ENCODE measurements around the gene RSPO3. TPM values are rescaled to one million over a fixed set of nuclear protein-coding genes. Genes with fewer than 3 reads are reported as not detected.

Gene RSPO3
- total and polyA plus RNA-seq, 7 donors, result 12.6 to 32.1 (median 27.4) TPM

GRCh38 chr6:127178746-127179145 is 60.3 kb downstream of the RSPO3 start:
- Histone ChIP-seq H3K9me3 (no peaks in the 10 kb centered on the region), H3K4me3 (no peak overlapping the region), H3K27me3 (ENCODE audit: insufficient read depth in 3 of 3, low read length in 2 of 3) (no peaks in the 10 kb centered on the region), H3K36me3 (ENCODE audit: insufficient read depth in 1 of 2, low read depth in 1 of 2) (no peaks in the 10 kb centered on the region), H3K4me1 (peaks cover 21% of the 10 kb centered on the region), H3K27ac (no peak overlapping the region)
- intact Hi-C loops (cut with DNase I), result no loop called here
- DNase-seq, result no peak
- no peak for TF ChIP-seq CTCF (IDR thresholded peaks at IDR 0.05)
- 93 to 100% (median 97%) methylated on average over 1 of the region's 1 CpG for WGBS, 3 donors
- no peak for ATAC-seq

DNA sequence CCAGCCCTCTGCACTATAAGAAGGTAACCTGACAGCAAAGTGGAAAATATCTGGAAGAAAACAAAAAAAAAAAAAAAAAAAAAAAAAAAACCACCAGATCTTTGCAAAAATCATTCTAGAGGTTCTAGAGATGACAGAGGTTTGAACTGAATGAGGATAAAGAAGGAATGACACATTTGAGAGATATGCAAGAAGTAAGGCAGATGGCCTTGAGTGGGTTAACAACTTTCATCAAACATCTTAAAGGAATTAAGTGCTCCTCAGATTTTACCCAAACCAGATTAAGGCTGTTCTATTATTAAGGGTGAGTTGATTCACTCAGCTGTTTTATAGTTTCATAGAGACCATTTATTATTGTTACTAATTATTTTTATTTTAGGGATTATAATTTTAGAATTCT is 62.0 kb downstream of the RSPO3 start:
- H3K4me3 ChIP-seq, result no peak overlapping the region
- H3K9me3 ChIP-seq, result no peaks in the 10 kb centered on the region
- intact Hi-C loops (cut with DNase I), result loop anchor here in 1 of 2 donors (5.0 kb wide), 1 partner anchor 378 kb away; no protein-coding TSS in a partner anchor
- peaks cover 14% of the 10 kb centered on the region for H3K4me1 ChIP-seq
- TF ChIP-seq CTCF (IDR thresholded peaks at IDR 0.05), result no peak
- H3K27me3 ChIP-seq (ENCODE audit: insufficient read depth in 3 of 3, low read length in 2 of 3), result no peaks in the 10 kb centered on the region
- DNase-seq (no peak), ATAC-seq (no peak)
- H3K27ac ChIP-seq, result no peak overlapping the region
- no peaks in the 10 kb centered on the region for H3K36me3 ChIP-seq (ENCODE audit: insufficient read depth in 1 of 2, low read depth in 1 of 2)

GRCh38 chr6:127182501-127182900 is 64.0 kb downstream of the RSPO3 start:
- Histone ChIP-seq H3K36me3 (ENCODE audit: insufficient read depth in 1 of 2, low read depth in 1 of 2) (no peaks in the 10 kb centered on the region), H3K4me3 (no peak overlapping the region), H3K4me1 (peaks cover 4% of the 10 kb centered on the region), H3K27ac (no peak overlapping the region), H3K27me3 (ENCODE audit: insufficient read depth in 3 of 3, low read length in 2 of 3) (no peaks in the 10 kb centered on the region), H3K9me3 (no peaks in the 10 kb centered on the region)
- ATAC-seq, result no peak
- intact Hi-C loops (cut with DNase I), result loop anchor here in 1 of 2 donors (5.0 kb wide), 1 partner anchor 380 kb away; no protein-coding TSS in a partner anchor
- TF ChIP-seq CTCF (IDR thresholded peaks at IDR 0.05), result no peak
- WGBS, 3 donors, result 79 to 92% (median 85%) methylated on average over 1 of the region's 1 CpG
- DNase-seq, result no peak

GRCh38 chr6:127185437-127185995 is 67.0 kb downstream of the RSPO3 start:
- Histone ChIP-seq H3K4me3 (no peak overlapping the region), H3K27me3 (ENCODE audit: insufficient read depth in 3 of 3, low read length in 2 of 3) (no peaks in the 10 kb centered on the region), H3K27ac (peak overlapping the region; percentile 7), H3K9me3 (no peaks in the 10 kb centered on the region), H3K36me3 (ENCODE audit: insufficient read depth in 1 of 2, low read depth in 1 of 2) (no peaks in the 10 kb centered on the region), H3K4me1 (peaks cover 10% of the 10 kb centered on the region)
- no peak for TF ChIP-seq CTCF (IDR thresholded peaks at IDR 0.05)
- ATAC-seq (no peak), DNase-seq (no peak)
- intact Hi-C loops (cut with DNase I), result no loop called here
- 68 to 87% (median 81%) methylated on average over 3 of the region's 3 CpGs for WGBS, 3 donors

- WGBS, 3 donors, result 51 to 60% (median 54%) methylated on average over 6 of the region's 6 CpGs
- no peak for ATAC-seq
- peaks cover 15% of the 10 kb centered on the region for H3K4me1 ChIP-seq
Measured at GRCh38 chr6:127186889-127187288, 68.4 kb downstream of the RSPO3 start.

More at GRCh38 chr6:127186889-127187288, 68.4 kb downstream of the RSPO3 start:
- intact Hi-C loops (cut with DNase I), result no loop called here
- H3K36me3 ChIP-seq (ENCODE audit: insufficient read depth in 1 of 2, low read depth in 1 of 2), result no peaks in the 10 kb centered on the region
- peak; percentile 51 for TF ChIP-seq CTCF (IDR thresholded peaks at IDR 0.05)
- H3K4me3 ChIP-seq, result no peak overlapping the region
- H3K27me3 ChIP-seq (ENCODE audit: insufficient read depth in 3 of 3, low read length in 2 of 3), result no peaks in the 10 kb centered on the region
- no peak overlapping the region for H3K27ac ChIP-seq
- no peaks in the 10 kb centered on the region for H3K9me3 ChIP-seq
- DNase-seq, result peak; percentile 65 to 86

All from psoas muscle (tissue), 8 donors.